AG09309 (cell line): Measurements from ENCODE around the gene SLC26A11.

Experiments
- DNase-seq: peaks from one replicate; pipeline ENCODE4 v3.0.0-alpha.2; 2010; ENCODE audit warnings: low read depth
- H3K4me3 ChIP-seq: 2 replicates; pipeline ENCODE4 v1.5.1; 2011; ENCODE audit warnings: mild to moderate bottlenecking, low read depth, low read length, moderate library complexity; ENCODE audit not compliant: control insufficient read depth
- TF ChIP-seq, protein P1 (sequence below): IDR thresholded peaks from 2 replicates; pipeline ENCODE4 v1.5.1; 2011; ENCODE audit warnings: mild to moderate bottlenecking, low read depth, low read length, inconsistent platforms; ENCODE audit not compliant: insufficient read depth, control insufficient read depth; ENCODE audit errors: missing control alignments

The SLC26A11 gene

DNA sequence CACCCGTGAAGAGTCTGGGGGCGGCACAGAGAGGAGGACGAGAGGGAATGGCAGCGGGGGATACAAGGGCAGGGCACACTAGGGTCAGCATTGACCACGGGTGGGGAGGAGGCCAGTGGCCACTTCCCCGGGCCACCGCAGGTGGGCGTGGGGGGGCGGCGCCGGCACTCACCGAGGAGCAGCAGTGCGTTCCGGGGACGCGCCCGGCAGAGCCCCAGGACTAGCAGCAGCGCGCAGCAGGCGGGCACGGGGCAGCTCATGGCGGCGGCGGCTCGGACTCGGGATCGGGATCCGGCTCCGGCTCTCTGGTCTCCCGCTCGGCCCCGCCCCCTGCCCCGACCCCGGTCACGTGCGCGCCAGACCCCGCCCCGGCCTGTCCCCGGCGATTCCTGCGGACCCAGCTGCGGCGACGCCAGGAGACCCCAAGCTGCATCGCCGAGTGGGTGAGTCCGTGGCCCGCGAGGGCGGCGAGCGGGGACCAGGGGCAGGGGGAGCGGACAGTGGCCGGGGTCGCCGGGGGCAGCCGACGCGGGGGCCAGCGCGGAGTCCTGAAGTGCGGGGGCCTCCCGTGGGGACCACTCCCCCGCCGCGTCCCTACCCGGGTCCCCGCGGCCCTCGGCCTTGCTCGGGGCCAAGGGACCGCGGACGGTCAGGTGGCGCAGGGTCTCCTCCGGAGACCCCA lies at the start of gene SLC26A11, which contains the start of gene SGSH:
TSS of gene SLC26A11 (plus strand) at position 374 of the 682 bp plus-strand sequence. CDS start 1,134 bp downstream, outside the sequence.
TSS of gene SGSH (minus strand) at position 280 of the 682 bp plus-strand sequence. CDS start at position 260, 20 bp downstream.
- TF ChIP-seq, protein P1, sequence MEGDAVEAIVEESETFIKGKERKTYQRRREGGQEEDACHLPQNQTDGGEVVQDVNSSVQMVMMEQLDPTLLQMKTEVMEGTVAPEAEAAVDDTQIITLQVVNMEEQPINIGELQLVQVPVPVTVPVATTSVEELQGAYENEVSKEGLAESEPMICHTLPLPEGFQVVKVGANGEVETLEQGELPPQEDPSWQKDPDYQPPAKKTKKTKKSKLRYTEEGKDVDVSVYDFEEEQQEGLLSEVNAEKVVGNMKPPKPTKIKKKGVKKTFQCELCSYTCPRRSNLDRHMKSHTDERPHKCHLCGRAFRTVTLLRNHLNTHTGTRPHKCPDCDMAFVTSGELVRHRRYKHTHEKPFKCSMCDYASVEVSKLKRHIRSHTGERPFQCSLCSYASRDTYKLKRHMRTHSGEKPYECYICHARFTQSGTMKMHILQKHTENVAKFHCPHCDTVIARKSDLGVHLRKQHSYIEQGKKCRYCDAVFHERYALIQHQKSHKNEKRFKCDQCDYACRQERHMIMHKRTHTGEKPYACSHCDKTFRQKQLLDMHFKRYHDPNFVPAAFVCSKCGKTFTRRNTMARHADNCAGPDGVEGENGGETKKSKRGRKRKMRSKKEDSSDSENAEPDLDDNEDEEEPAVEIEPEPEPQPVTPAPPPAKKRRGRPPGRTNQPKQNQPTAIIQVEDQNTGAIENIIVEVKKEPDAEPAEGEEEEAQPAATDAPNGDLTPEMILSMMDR = no peak
- peak within 1 kb of the TSS; percentile 94 for H3K4me3 ChIP-seq
- DNase-seq = no peak

DNA sequence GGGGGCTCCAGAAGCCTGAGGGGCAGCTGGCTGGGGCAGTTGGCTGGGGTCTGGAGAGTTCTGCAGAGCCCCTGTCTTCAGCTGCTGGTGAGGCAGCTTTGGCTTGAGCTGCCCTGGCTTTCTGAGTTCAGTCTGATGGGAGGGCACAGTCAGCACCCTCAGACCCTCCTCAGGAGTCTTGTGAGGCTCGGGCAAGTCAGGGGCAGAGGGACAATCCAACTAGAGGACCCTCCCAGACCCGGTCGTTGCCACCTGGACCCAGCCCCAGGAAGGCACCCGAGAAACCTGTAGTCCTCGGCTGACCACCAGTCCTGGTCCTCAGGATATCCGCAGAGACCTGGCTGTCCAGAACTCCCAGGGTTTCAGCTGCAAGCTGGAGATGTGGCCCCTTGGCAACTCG lies 48.5 kb upstream of the SLC26A11 start:
- no peak for DNase-seq
- H3K4me3 ChIP-seq = no peak overlapping the region
- TF ChIP-seq, protein P1 = no peak

- no peak for DNase-seq
- TF ChIP-seq, protein P1 = no peak
- H3K4me3 ChIP-seq = no peak overlapping the region
These were observed 47.1 kb upstream of the SLC26A11 start for GRCh38 chr17:80173126-80173525.

DNA sequence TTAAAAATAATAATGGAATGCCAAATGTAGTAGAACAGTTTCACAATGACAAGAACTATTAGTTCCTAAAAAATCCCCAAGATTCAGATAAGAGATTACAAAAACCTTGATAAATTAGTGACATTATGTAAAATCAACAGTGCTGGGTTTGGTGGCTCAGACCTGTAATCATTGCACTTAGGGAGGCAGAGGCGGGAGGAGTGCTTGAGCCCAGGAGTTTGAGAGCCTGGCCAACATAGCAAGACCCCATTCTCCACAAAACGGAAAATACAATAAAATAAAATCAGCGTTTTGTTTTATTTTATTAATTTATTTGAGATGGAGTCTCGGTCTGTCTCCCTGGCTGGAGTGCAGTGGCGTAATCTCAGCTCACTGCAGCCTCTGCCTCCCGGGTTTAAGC lies 46.3 kb upstream of the SLC26A11 start:
- no peak for DNase-seq
- no peak overlapping the region for H3K4me3 ChIP-seq
- TF ChIP-seq, protein P1 = no peak

GRCh38 chr17:80176757-80177156 lies 43.5 kb upstream of the SLC26A11 start:
- H3K4me3 ChIP-seq = no peak overlapping the region
- TF ChIP-seq, protein P1 = no peak
- DNase-seq = no peak

DNA sequence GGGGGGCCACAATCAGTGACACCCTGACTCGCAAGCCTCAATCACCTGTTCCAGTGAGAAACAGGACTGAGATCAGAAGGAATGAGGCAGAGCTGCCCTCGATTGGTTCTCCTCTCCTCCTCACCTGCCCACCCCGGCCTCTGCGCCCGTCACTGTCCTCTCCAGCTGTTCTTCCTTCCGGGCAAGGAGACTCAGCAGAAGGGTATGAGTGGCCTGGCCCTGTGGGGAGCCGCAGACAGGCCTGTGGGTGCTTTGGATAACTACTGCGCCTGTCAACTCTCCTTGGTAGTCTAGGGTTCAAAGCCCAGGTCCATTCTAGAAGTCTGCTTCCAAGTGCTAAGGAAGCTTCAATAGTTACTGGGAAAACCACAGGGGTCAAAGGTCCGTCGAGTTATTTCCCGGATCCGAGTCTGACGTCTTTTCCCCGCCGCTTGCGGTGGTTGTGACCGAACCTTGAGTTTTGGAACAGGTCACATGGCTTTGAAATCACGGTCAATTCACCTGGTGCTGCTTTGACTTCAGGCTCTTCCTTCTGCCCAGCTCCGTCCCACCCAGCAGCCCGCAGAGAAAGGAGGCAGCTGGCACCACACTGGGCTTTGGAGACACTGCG lies 42.1 kb upstream of the SLC26A11 start:
- no peak overlapping the region for H3K4me3 ChIP-seq
- no peak for DNase-seq
- TF ChIP-seq, protein P1 = no peak

GRCh38 chr17:80180192-80180591 lies 40.0 kb upstream of the SLC26A11 start:
- no peak for DNase-seq
- H3K4me3 ChIP-seq = no peak overlapping the region
- TF ChIP-seq, protein P1 = no peak
